Large intestine (tissue), 3 donors: Measurements from ENCODE around the gene RPUSD4. TPM values are rescaled to one million over a fixed set of nuclear protein-coding genes. Genes with fewer than 3 reads are reported as not detected.

Experiments used
- DNase-seq, 2 donors: peaks; one replicate each; pipeline versions ENCODE4 v3.0.0 to v3.0.0-alpha.2; 2013
- H3K27ac ChIP-seq: one replicate; pipeline ENCODE4 v1.5.1; 2013; ENCODE audit warnings: low read length
- H3K27me3 ChIP-seq: 2 replicates; pipeline ENCODE4 v1.6.1; 2013; ENCODE audit warnings: low read length; ENCODE audit not compliant: control insufficient read depth, insufficient read depth
- H3K36me3 ChIP-seq: 2 replicates; pipeline ENCODE4 v1.6.1; 2013; ENCODE audit warnings: low read length; ENCODE audit not compliant: control insufficient read depth, insufficient read depth
- H3K4me1 ChIP-seq: one replicate; pipeline ENCODE4 v1.6.1; 2013; ENCODE audit warnings: low read length; ENCODE audit not compliant: control insufficient read depth, insufficient read depth
- H3K4me3 ChIP-seq: one replicate; pipeline ENCODE4 v1.5.1; 2013; ENCODE audit warnings: low read length
- H3K9me3 ChIP-seq: one replicate; pipeline ENCODE4 v1.6.1; 2013; ENCODE audit warnings: mild to moderate bottlenecking, low read depth, low read length, moderate library complexity; ENCODE audit not compliant: control insufficient read depth
- WGBS: methylation state at CpG from one replicate; pipeline ENCODE4 v1.1.5; 2013; ENCODE audit warnings: low lambda C conversion rate; ENCODE audit not compliant: insufficient coverage; 5-methylcytosine and 5-hydroxymethylcytosine counted together
- polyA plus RNA-seq: library from polyadenylated mRNA; unstranded; fragments of 120-200 nt; gene quantifications from one replicate; pipeline ENCODE4 v1.2.1, GENCODE V29; 2013

The RPUSD4 gene
- polyA plus RNA-seq, 1 donor = 38.8 TPM

DNA sequence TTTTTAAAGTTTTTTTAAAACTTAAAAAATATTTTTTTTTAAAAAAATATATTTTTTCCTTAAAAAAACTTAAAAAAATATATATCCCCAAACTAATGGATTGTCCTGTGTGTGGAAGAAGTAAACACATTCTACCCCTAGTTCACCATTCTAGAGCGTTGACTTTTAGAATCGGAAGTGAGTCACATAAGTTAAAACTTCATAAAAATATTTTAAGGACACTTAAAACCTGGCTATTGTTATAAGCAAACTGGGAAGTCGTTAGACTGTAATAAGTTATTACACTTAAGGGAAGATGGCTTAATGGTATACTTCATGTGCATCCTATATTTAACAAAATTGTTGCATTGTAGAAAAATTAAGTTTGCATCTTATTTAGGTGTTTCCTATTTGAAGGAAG is 21.2 kb upstream of the RPUSD4 start:
- H3K4me3 ChIP-seq = no peak overlapping the region
- H3K36me3 ChIP-seq = peaks cover 9% of the 10 kb centered on the region
- H3K27ac ChIP-seq = no peak overlapping the region
- H3K4me1 ChIP-seq = no peaks in the 10 kb centered on the region
- no peak for DNase-seq
- no peaks in the 10 kb centered on the region for H3K9me3 ChIP-seq
- H3K27me3 ChIP-seq = no peaks in the 10 kb centered on the region
- 100% methylated on average over 1 of the region's 3 CpGs for WGBS

- H3K4me1 ChIP-seq = no peaks in the 10 kb centered on the region
- 100% methylated on average over 4 of the region's 6 CpGs for whole genome bisulfite sequencing
- H3K4me3 ChIP-seq = no peak overlapping the region
- peaks cover 9% of the 10 kb centered on the region for H3K36me3 ChIP-seq
- H3K27me3 ChIP-seq = no peaks in the 10 kb centered on the region
- no peak overlapping the region for H3K27ac ChIP-seq
- DNase-seq = peak in 1 of 2 donors; percentile 16
- H3K9me3 ChIP-seq = no peaks in the 10 kb centered on the region
These were observed 20.4 kb upstream of the RPUSD4 start for GRCh38 chr11:126231725-126232459.

DNA sequence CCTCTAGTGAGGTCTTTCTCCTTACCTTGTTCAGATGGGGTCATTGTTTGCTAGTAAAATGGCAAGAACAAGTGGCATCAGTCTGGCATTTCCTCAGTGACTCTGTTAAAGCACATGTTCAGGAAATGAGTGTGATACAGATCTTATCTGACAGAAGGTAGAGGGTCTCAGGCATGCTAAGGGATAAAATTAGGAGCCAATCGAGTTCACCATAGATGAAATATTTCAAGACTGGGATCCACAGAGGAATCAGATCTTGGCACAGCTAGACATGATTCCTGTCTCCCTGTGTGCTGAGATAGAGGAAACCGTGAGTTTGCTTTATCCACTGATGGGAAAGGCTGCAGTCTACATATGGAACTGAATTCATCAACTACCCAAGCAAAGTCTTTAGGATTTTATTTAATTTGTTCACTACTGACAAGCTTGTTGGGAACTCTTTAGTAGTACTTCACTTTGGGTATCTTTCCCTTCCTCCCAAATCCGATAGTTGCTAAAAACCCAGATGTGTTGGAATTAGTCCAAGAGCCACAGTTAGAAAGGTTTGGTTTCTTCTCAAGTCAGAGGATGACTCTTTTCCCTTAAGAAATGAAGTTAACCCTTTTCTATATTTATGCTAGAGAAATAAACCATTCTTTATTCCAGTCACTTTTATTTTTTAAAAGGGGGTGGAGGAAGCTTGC is 18.5 kb upstream of the RPUSD4 start:
- Histone ChIP-seq H3K4me1 (no peaks in the 10 kb centered on the region), H3K9me3 (no peaks in the 10 kb centered on the region), H3K27me3 (no peaks in the 10 kb centered on the region), H3K4me3 (no peak overlapping the region), H3K36me3 (peaks cover 3% of the 10 kb centered on the region), H3K27ac (no peak overlapping the region)
- no peak for DNase-seq
- 100% methylated on average over 1 of the region's 3 CpGs for whole genome bisulfite sequencing

DNA sequence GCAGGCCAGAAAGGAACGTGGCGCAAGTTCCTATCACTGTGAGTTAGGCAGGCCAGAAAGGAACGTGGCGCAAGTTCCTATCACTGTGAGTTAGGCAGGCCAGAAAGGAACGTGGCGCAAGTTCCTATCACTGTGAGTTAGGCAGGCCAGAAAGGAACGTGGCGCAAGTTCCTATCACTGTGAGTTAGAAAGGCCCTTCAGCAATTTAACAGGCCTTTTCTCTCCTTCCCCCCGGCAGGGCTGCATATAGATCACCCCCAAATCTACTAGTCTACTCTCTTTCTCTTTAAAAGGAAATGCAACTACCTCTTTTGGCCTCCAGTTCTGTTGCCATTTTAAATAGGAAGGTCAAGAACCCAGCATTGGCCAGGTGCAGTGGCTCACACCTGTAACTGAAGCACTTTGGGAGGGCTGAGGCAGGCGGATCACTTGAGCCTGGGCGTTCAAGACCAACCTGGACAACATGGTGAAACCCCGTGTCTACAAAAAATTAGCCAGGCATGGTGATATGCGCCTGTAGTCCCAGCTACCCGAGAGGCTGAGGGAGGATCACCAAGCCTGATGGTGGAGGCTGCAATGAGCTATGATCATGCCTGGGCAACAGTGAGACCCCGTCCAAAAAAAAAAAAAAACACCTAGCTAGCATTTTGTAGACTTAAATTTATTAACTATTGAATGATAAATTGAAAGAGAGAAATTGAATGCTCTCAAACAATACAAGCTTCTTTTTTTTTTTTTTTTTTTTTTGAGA is 15.1 kb upstream of the RPUSD4 start:
- Histone ChIP-seq H3K36me3 (no peaks in the 10 kb centered on the region), H3K27ac (no peak overlapping the region), H3K27me3 (no peaks in the 10 kb centered on the region), H3K4me3 (no peak overlapping the region), H3K9me3 (no peaks in the 10 kb centered on the region), H3K4me1 (no peaks in the 10 kb centered on the region)
- no peak for DNase-seq
- no CpG with 5 or more reads among the region's 15 CpGs for WGBS

DNA sequence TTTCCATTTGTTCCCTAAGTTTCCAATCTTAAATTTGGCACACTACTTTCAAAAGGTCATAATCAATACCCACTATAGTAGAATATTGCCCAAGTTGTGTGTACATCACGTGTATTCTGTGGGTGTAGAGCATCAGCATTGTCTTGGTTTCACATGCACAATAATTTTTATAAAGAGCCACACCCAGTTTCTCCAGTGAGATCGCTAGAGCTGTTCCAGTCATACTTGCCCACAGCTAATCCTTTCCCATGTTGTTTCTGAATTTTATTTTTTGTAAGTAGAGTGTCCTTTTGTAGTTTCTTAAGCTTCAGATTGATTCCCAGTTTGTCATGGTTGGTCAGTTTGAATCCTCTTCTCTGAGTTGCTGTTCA is 13.8 kb upstream of the RPUSD4 start:
- no peak for DNase-seq
- WGBS = 100% methylated on average over 1 of the region's 2 CpGs
- no peaks in the 10 kb centered on the region for H3K4me1 ChIP-seq
- no peaks in the 10 kb centered on the region for H3K27me3 ChIP-seq
- no peak overlapping the region for H3K4me3 ChIP-seq
- no peaks in the 10 kb centered on the region for H3K9me3 ChIP-seq
- no peak overlapping the region for H3K27ac ChIP-seq
- H3K36me3 ChIP-seq = no peaks in the 10 kb centered on the region

- no peak overlapping the region for H3K27ac ChIP-seq
- no peaks in the 10 kb centered on the region for H3K27me3 ChIP-seq
- H3K9me3 ChIP-seq = no peaks in the 10 kb centered on the region
- no peak for DNase-seq
- H3K4me3 ChIP-seq = no peak overlapping the region
- H3K36me3 ChIP-seq = no peaks in the 10 kb centered on the region
- 100% methylated on average over 3 of the region's 6 CpGs for WGBS
- no peaks in the 10 kb centered on the region for H3K4me1 ChIP-seq
These were observed 13.3 kb upstream of the RPUSD4 start for GRCh38 chr11:126224647-126225294.

DNA sequence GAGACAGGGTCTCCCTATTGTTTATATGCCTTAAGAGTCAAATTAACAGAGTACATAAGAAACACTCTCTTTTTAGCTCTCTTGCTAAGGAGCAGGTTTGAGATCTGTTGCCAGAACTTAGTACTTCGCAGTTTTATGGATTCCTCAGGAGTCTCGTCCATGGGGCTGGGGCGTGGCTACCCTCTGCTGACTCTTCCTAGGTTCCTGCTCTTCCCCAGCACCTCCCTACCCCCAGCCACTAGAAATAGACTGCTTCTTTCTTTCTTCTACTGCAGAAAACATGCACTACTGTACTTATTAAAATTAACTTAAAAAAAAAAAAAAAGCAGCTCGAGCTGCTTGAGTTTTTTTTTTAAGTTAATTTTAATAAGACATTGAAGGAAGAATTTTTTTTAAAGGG is 8.1 kb upstream of the RPUSD4 start:
- WGBS = no CpG with 5 or more reads among the region's 4 CpGs
- peak in 1 of 2 donors; percentile 17 for DNase-seq
- no peaks in the 10 kb centered on the region for H3K36me3 ChIP-seq

DNA sequence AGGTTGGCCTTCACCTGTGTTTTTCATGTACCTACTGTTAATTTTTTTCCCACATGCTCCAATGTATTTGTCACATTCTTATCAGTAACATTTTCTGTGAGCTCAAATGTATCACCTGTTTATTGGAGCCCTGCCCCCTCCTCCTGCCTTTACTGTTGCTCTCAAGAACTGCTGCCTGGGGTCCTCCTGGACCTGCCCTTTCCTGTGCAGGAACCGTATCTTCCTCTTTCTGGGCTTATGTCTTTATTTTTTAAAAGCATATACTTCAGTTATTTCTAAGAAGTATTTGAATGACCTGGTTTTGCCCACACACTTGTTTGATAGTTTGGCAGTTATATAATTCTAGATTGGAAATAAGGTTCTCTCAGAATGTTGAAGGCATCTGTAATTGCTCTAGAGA is 6.0 kb upstream of the RPUSD4 start:
- H3K4me3 ChIP-seq = no peak overlapping the region
- H3K9me3 ChIP-seq = no peaks in the 10 kb centered on the region
- H3K36me3 ChIP-seq = no peaks in the 10 kb centered on the region
- peaks cover 12% of the 10 kb centered on the region for H3K4me1 ChIP-seq
- no peaks in the 10 kb centered on the region for H3K27me3 ChIP-seq
- WGBS = no CpG with 5 or more reads among the region's 1 CpG
- H3K27ac ChIP-seq = no peak overlapping the region
- DNase-seq = peak in 1 of 2 donors; percentile 19

More for the DNA sequence above, 8.1 kb upstream of the RPUSD4 start:
- no peak overlapping the region for H3K27ac ChIP-seq
- H3K27me3 ChIP-seq = no peaks in the 10 kb centered on the region
- H3K4me3 ChIP-seq = no peak overlapping the region
- H3K9me3 ChIP-seq = no peaks in the 10 kb centered on the region
- peaks cover 2% of the 10 kb centered on the region for H3K4me1 ChIP-seq

DNA sequence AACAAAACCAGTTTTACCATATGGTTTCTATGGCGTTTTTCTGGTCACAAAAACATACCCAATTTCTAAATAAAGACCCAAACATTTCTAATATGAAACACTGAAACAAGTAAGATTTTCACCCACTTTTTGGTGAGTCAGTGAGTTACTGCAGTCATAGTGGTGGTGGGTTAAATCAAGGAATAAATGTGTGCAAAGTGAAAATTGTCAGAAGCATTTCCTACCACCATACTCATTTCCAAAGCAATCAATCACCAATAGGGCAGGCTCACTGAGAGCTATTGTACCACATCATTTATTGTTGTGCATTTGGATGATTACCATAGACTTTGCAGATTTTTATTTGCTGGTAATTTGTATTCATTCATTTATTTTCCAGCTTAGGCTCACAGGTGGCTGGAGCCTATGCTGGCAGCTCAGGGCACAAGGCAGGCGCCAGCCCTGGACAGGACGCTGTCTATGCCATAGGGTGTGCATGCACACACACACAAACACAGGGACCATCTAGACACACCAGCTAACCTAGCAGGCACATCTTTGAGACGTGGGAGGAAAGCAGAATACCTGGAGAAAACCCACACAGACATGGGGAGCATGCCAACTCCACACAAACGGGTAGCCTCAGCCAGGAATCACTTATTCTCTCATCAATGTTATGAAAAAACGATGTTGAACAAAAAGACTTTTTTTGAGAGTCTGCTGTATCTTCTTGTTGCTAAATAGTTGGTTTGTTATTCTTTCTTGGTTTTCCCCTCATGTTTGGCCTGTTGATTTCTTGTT is 5.3 kb upstream of the RPUSD4 start:
- no peak overlapping the region for H3K27ac ChIP-seq
- no peak overlapping the region for H3K4me3 ChIP-seq
- H3K27me3 ChIP-seq = no peaks in the 10 kb centered on the region
- peaks cover 12% of the 10 kb centered on the region for H3K4me1 ChIP-seq
- DNase-seq = no peak
- no CpG with 5 or more reads among the region's 6 CpGs for WGBS
- H3K9me3 ChIP-seq = no peaks in the 10 kb centered on the region
- no peaks in the 10 kb centered on the region for H3K36me3 ChIP-seq
